Measurements from ENCODE around the gene SLC25A26. TPM values are rescaled to one million over a fixed set of nuclear protein-coding genes. Genes with fewer than 3 reads are reported as not detected.
A peak's percentile ranks its signal among the peaks of the same experiment; 100 is the strongest.

SLC25A26 gene
- total RNA-seq, 2 donors from 2014 or later, result 20.7 to 22.8 TPM

GRCh38 chr3:66253790-66254620 is 33.2 kb downstream of the SLC25A26 start:
- Mint-ChIP-seq H3K36me3 (ENCODE audit: low read depth) (no peaks in the 10 kb centered on the region), H3K9me3 (no peaks in the 10 kb centered on the region), H3K27ac (no peak overlapping the region), H3K27me3 (ENCODE audit: insufficient read depth) (no peaks in the 10 kb centered on the region), H3K4me3 (no peak overlapping the region), H3K4me1 (no peaks in the 10 kb centered on the region)
- TF ChIP-seq CTCF (conservative IDR thresholded peaks at IDR 0.05), result peak; percentile 91
- WGBS, 2 experiments (ENCODE audit: insufficient coverage in 1 of 2, insufficient read length in 1 of 2), result 73 to 83% methylated on average over 5 to 6 of the region's 6 CpGs
- Histone ChIP-seq H3K9ac (ENCODE audit: extremely low read depth, low read length, poor library complexity, severe bottlenecking) (no peak overlapping the region), H3K27ac (ENCODE audit: low read depth, low read length) (no peak overlapping the region), H3K4me3 (ENCODE audit: low read length) (no peak overlapping the region), H3K36me3 (ENCODE audit: control insufficient read depth, insufficient read depth, low read length) (no peaks in the 10 kb centered on the region), H3K9me3 (ENCODE audit: control insufficient read depth, low read length) (no peaks in the 10 kb centered on the region), H3K4me1 (ENCODE audit: control insufficient read depth, insufficient read depth, low read length) (no peaks in the 10 kb centered on the region), H3K27me3 (ENCODE audit: control insufficient read depth, insufficient read depth, low read length, poor library complexity, severe bottlenecking) (no peaks in the 10 kb centered on the region)
- DNase-seq, result no peak

- no peak overlapping the region for H3K4me3 Mint-ChIP-seq
- no peak overlapping the region for H3K27ac Mint-ChIP-seq
- H3K4me1 Mint-ChIP-seq, result no peaks in the 10 kb centered on the region
- no peak for TF ChIP-seq CTCF (conservative IDR thresholded peaks at IDR 0.05)
- no peaks in the 10 kb centered on the region for H3K9me3 Mint-ChIP-seq
- H3K4me1 ChIP-seq (ENCODE audit: control insufficient read depth, insufficient read depth, low read length), result no peaks in the 10 kb centered on the region
- WGBS, 2 experiments (ENCODE audit: insufficient coverage in 1 of 2, insufficient read length in 1 of 2), result 97% methylated on average over 3 of the region's 3 CpGs; no CpG with 5 or more reads in 1 of the 2 experiments
- no peak overlapping the region for H3K4me3 ChIP-seq (ENCODE audit: low read length)
- H3K36me3 Mint-ChIP-seq (ENCODE audit: low read depth), result no peaks in the 10 kb centered on the region
- DNase-seq, result no peak
- H3K9me3 ChIP-seq (ENCODE audit: control insufficient read depth, low read length), result no peaks in the 10 kb centered on the region
- H3K27ac ChIP-seq (ENCODE audit: low read depth, low read length), result no peak overlapping the region
- no peaks in the 10 kb centered on the region for H3K36me3 ChIP-seq (ENCODE audit: control insufficient read depth, insufficient read depth, low read length)
- no peaks in the 10 kb centered on the region for H3K27me3 ChIP-seq (ENCODE audit: control insufficient read depth, insufficient read depth, low read length, poor library complexity, severe bottlenecking)
- H3K9ac ChIP-seq (ENCODE audit: extremely low read depth, low read length, poor library complexity, severe bottlenecking), result no peak overlapping the region
- H3K27me3 Mint-ChIP-seq (ENCODE audit: insufficient read depth), result no peaks in the 10 kb centered on the region
Measured at GRCh38 chr3:66255865-66256264, 35.1 kb downstream of the SLC25A26 start.

DNA sequence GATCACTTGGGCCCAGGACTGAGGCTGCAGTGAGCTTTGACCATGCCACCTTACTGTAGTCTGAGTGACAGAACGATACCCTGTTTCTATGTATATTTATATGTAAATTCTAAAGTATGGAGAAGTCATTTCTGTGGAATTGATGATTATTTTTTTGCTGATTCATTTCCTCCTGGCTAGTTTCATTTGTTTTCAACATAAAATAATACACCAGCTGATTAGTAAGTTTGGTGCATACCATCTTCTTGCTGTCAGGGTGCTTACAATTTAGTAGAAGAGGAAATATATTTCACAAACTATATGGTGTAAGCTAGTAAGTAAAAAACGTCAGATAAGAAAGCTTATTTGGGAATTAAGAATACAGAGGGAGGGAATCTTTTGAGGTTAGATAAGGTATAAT is 36.0 kb downstream of the SLC25A26 start:
- H3K9ac ChIP-seq (ENCODE audit: extremely low read depth, low read length, poor library complexity, severe bottlenecking), result no peak overlapping the region
- no peak overlapping the region for H3K27ac Mint-ChIP-seq
- H3K4me3 Mint-ChIP-seq, result no peak overlapping the region
- no peaks in the 10 kb centered on the region for H3K36me3 ChIP-seq (ENCODE audit: control insufficient read depth, insufficient read depth, low read length)
- no peaks in the 10 kb centered on the region for H3K9me3 Mint-ChIP-seq
- H3K27ac ChIP-seq (ENCODE audit: low read depth, low read length), result no peak overlapping the region
- TF ChIP-seq CTCF (conservative IDR thresholded peaks at IDR 0.05), result no peak
- no peaks in the 10 kb centered on the region for H3K4me1 ChIP-seq (ENCODE audit: control insufficient read depth, insufficient read depth, low read length)
- H3K36me3 Mint-ChIP-seq (ENCODE audit: low read depth), result no peaks in the 10 kb centered on the region
- H3K4me3 ChIP-seq (ENCODE audit: low read length), result no peak overlapping the region
- no peaks in the 10 kb centered on the region for H3K27me3 Mint-ChIP-seq (ENCODE audit: insufficient read depth)
- DNase-seq, result no peak
- 100% methylated on average over 1 of the region's 2 CpGs for WGBS, 2 experiments (ENCODE audit: insufficient coverage in 1 of 2, insufficient read length in 1 of 2)
- H3K27me3 ChIP-seq (ENCODE audit: control insufficient read depth, insufficient read depth, low read length, poor library complexity, severe bottlenecking), result no peaks in the 10 kb centered on the region
- no peaks in the 10 kb centered on the region for H3K4me1 Mint-ChIP-seq
- H3K9me3 ChIP-seq (ENCODE audit: control insufficient read depth, low read length), result no peaks in the 10 kb centered on the region

All from endodermal cell (in vitro differentiated cells).